GM12878 (cell line): Measurements from ENCODE around the gene APOLD1.

ENCODE experiments used
- CEBPB ChIP-seq, 2 experiments: fragments of 150-350 bp in 1 of 2; IDR thresholded peaks; 2 replicates each; pipeline ENCODE4 v1.6.1; 2012 to 2014; ENCODE audit warnings: low read depth in 2 of 2, low read length in 2 of 2, borderline replicate concordance in 1 of 2, inconsistent platforms in 1 of 2
- CTCF ChIP-seq, 3 experiments: IDR thresholded peaks in 2 of 3; conservative IDR thresholded peaks in 1 of 3; 2 replicates each; pipeline ENCODE4 v1.5.1; 2011; ENCODE audit warnings: low read depth in 3 of 3, low read length in 3 of 3, mild to moderate bottlenecking in 3 of 3, control low read depth in 2 of 3, moderate library complexity in 2 of 3, inconsistent platforms in 1 of 3, mixed read lengths in 1 of 3; ENCODE audit not compliant: control insufficient read depth in 2 of 3, insufficient read depth in 1 of 3; ENCODE audit errors: extremely low read depth in 1 of 3
- EP300 ChIP-seq, 2 experiments: fragments of 150-350 bp in 1 of 2; IDR thresholded peaks; 2 replicates each; pipeline ENCODE4 v1.6.1; 2011 to 2012; ENCODE audit warnings: low read depth in 2 of 2, low read length in 2 of 2, borderline replicate concordance in 1 of 2, improper control_type of control experiment in 1 of 2, inconsistent platforms in 1 of 2; ENCODE audit not compliant: control insufficient read depth in 1 of 2
- POLR2A ChIP-seq: IDR thresholded peaks from 2 replicates; pipeline ENCODE4 v1.6.1; 2011; ENCODE audit warnings: low read depth, mild to moderate bottlenecking, low read length
- REST ChIP-seq: IDR thresholded peaks from 2 replicates; pipeline ENCODE4 v1.6.1; 2012; ENCODE audit warnings: mild to moderate bottlenecking, low read depth, low read length
- SMC3 ChIP-seq: IDR thresholded peaks from 2 replicates; pipeline ENCODE4 v1.6.1; 2011; ENCODE audit warnings: low read length, improper control_type of control experiment, borderline replicate concordance
- SPI1 ChIP-seq: IDR thresholded peaks from 2 replicates; pipeline ENCODE4 v1.6.1; 2011; ENCODE audit warnings: low read depth, mild to moderate bottlenecking, low read length, moderate library complexity, borderline replicate concordance; ENCODE audit not compliant: insufficient read depth
- TAF1 ChIP-seq: IDR thresholded peaks from 2 replicates; pipeline ENCODE4 v1.6.1; 2011; ENCODE audit warnings: mild to moderate bottlenecking, low read depth, low read length, borderline replicate concordance
- TCF12 ChIP-seq: IDR thresholded peaks from 2 replicates; pipeline ENCODE4 v1.6.1; 2011; ENCODE audit warnings: low read depth, mild to moderate bottlenecking, low read length
- USF2 ChIP-seq: IDR thresholded peaks from 2 replicates; pipeline ENCODE4 v1.6.1; 2011; ENCODE audit warnings: low read depth, low read length, improper control_type of control experiment, borderline replicate concordance

- TF ChIP-seq TCF12, result no peak
- no peak for TF ChIP-seq TAF1
- TF ChIP-seq POLR2A, result no peak
- TF ChIP-seq CTCF (IDR thresholded peaks at IDR 0.05 in 2 of 3, conservative IDR thresholded peaks at IDR 0.05 in 1 of 3; ENCODE audit: control insufficient read depth in 2 of 3, extremely low read depth in 1 of 3, insufficient read depth in 1 of 3, low read depth in 3 of 3, low read length in 3 of 3), result no peak
- no peak for TF ChIP-seq SPI1
- TF ChIP-seq SMC3, result no peak
- no peak for TF ChIP-seq CEBPB (IDR thresholded peaks at IDR 0.05; ENCODE audit: borderline replicate concordance in 1 of 2, low read depth in 2 of 2, low read length in 2 of 2)
- no peak for TF ChIP-seq REST
- no peak for TF ChIP-seq EP300 (IDR thresholded peaks at IDR 0.05; ENCODE audit: borderline replicate concordance in 1 of 2, control insufficient read depth in 1 of 2, low read depth in 2 of 2, low read length in 2 of 2)
- TF ChIP-seq USF2, result no peak
Observed at GRCh38 chr12:12812618-12813119, 27.2 kb downstream of the APOLD1 start.
